CD4-positive, alpha-beta T cell (primary cell): Measurements from ENCODE around the gene ABL1. TPM values are rescaled to one million over a fixed set of nuclear protein-coding genes. Genes with fewer than 3 reads are reported as not detected.

ENCODE experiments used
- ATAC-seq: fragments of 200-7000 bp; cut with Tn5 transposase; one replicate; pipeline ENCODE4 v1.10.0; 2022; ENCODE audit warnings: mild to moderate bottlenecking; ENCODE audit not compliant: poor library complexity
- CTCF ChIA-PET: fragments of 350-600 bp; sonication (Branson Sonifier 250); formaldehyde crosslinking; loops from one replicate; lab custom pipeline; 2021; ENCODE audit warnings: antibody characterized with exemption, inconsistent platforms; lab: Charles Lee
- POLR2A ChIA-PET: fragments of 350-600 bp; sonication (Branson Sonifier 250); formaldehyde crosslinking; loops from one replicate; lab custom pipeline; 2021; ENCODE audit warnings: antibody characterized with exemption, inconsistent platforms; lab: Charles Lee
- DNase-seq, 14 experiments: peaks; one replicate each; pipeline ENCODE4 v3.0.0-alpha.2; 2013 to 2020; ENCODE audit warnings: mixed read lengths in 2 of 14
- H3K27ac ChIP-seq, 2 donors: one replicate each; pipeline versions ENCODE4 v1.5.1 to v1.7.0; 2013; ENCODE audit warnings: low read length in 2 of 2, low read depth in 1 of 2, mild to moderate bottlenecking in 1 of 2
- H3K27me3 ChIP-seq, 2 experiments: 1 replicate in 1 of 2; 2 replicates in 1 of 2; pipeline versions ENCODE4 v1.6.1 to v1.7.0; 2013; ENCODE audit warnings: low read length in 2 of 2, control low read depth in 1 of 2, mild to moderate bottlenecking in 1 of 2, moderate library complexity in 1 of 2; ENCODE audit not compliant: insufficient read depth in 2 of 2, control insufficient read depth in 1 of 2
- H3K36me3 ChIP-seq: one replicate; pipeline ENCODE4 v1.6.1; 2013; ENCODE audit warnings: low read length, control low read depth; ENCODE audit not compliant: insufficient read depth
- H3K4me1 ChIP-seq: one replicate; pipeline ENCODE4 v1.6.1; 2013; ENCODE audit warnings: low read length, control low read depth; ENCODE audit not compliant: insufficient read depth
- H3K4me3 ChIP-seq: one replicate; pipeline ENCODE4 v1.5.1; 2013; ENCODE audit warnings: mild to moderate bottlenecking, low read length, moderate library complexity
- H3K9me3 ChIP-seq, 2 experiments: 1 replicate in 1 of 2; 2 replicates in 1 of 2; pipeline versions ENCODE4 v1.6.1 to v1.7.0; 2013; ENCODE audit warnings: low read length in 2 of 2, mild to moderate bottlenecking in 2 of 2, control low read depth in 1 of 2, moderate library complexity in 1 of 2; ENCODE audit not compliant: control insufficient read depth in 1 of 2, insufficient read depth in 1 of 2
- H3K27ac Mint-ChIP-seq: one replicate; pipeline ENCODE4 v1.8.0; 2020; ENCODE audit warnings: mixed read lengths
- H3K27me3 Mint-ChIP-seq: one replicate; pipeline ENCODE4 v1.8.0; 2021; ENCODE audit warnings: mixed read lengths
- H3K36me3 Mint-ChIP-seq: one replicate; pipeline ENCODE4 v1.8.0; 2021; ENCODE audit warnings: low read depth, mixed read lengths
- H3K4me1 Mint-ChIP-seq: one replicate; pipeline ENCODE4 v1.8.0; 2021; ENCODE audit warnings: low read depth, mixed read lengths
- H3K4me3 Mint-ChIP-seq: one replicate; pipeline ENCODE4 v1.8.0; 2020; ENCODE audit warnings: mild to moderate bottlenecking, mixed read lengths
- H3K9me3 Mint-ChIP-seq: one replicate; pipeline ENCODE4 v1.8.0; 2020; ENCODE audit warnings: mixed read lengths
- intact Hi-C, 2 experiments: fragments of 100-400 bp; cut with DNase I in 1 of 2; cut with micrococcal nuclease in 1 of 2; formaldehyde crosslinking; loops; one replicate each; pipeline versions ENCODE4 v1.15.1 to v1.9.0; 2023 to 2025; cut with DNase I, micrococcal nuclease
- total RNA-seq, 174 experiments: library from RNA in 2 of 174; stranded (reverse) in 2 of 174; gene quantifications; one replicate each; pipeline ENCODE4 v1.2.3 and lab custom pipeline; 2021 to 2026
- TF ChIP-seq, protein P1 (sequence below): fragments of 200-600 bp; IDR thresholded peaks from one replicate; pipeline ENCODE4 v1.8.0; 2022; ENCODE audit warnings: antibody characterized with exemption, mild to moderate bottlenecking

The ABL1 gene
- total RNA-seq, 2 experiments from 2014 or later = 29.8 to 33.7 TPM

DNA sequence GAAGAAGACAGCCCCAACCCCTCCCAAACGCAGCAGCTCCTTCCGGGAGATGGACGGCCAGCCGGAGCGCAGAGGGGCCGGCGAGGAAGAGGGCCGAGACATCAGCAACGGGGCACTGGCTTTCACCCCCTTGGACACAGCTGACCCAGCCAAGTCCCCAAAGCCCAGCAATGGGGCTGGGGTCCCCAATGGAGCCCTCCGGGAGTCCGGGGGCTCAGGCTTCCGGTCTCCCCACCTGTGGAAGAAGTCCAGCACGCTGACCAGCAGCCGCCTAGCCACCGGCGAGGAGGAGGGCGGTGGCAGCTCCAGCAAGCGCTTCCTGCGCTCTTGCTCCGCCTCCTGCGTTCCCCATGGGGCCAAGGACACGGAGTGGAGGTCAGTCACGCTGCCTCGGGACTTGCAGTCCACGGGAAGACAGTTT is 49.1 kb downstream of the ABL1 start:
- Histone ChIP-seq H3K36me3 (peaks cover 66% of the 10 kb centered on the region), H3K4me3 (no peak overlapping the region), H3K4me1 (no peaks in the 10 kb centered on the region), H3K27me3 (no peaks in the 10 kb centered on the region), H3K9me3 (no peaks in the 10 kb centered on the region), H3K27ac (no peak overlapping the region)
- ChIA-PET POLR2A (no interaction called here), CTCF (no interaction called here)
- DNase-seq = no peak
- no peaks in the 10 kb centered on the region for H3K4me1 Mint-ChIP-seq
- no peak overlapping the region for H3K27ac Mint-ChIP-seq
- peaks cover 77% of the 10 kb centered on the region for H3K36me3 Mint-ChIP-seq
- intact Hi-C loops = no loop called here
- TF ChIP-seq, protein P1, sequence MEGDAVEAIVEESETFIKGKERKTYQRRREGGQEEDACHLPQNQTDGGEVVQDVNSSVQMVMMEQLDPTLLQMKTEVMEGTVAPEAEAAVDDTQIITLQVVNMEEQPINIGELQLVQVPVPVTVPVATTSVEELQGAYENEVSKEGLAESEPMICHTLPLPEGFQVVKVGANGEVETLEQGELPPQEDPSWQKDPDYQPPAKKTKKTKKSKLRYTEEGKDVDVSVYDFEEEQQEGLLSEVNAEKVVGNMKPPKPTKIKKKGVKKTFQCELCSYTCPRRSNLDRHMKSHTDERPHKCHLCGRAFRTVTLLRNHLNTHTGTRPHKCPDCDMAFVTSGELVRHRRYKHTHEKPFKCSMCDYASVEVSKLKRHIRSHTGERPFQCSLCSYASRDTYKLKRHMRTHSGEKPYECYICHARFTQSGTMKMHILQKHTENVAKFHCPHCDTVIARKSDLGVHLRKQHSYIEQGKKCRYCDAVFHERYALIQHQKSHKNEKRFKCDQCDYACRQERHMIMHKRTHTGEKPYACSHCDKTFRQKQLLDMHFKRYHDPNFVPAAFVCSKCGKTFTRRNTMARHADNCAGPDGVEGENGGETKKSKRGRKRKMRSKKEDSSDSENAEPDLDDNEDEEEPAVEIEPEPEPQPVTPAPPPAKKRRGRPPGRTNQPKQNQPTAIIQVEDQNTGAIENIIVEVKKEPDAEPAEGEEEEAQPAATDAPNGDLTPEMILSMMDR = no peak
- no peak overlapping the region for H3K4me3 Mint-ChIP-seq
- H3K27me3 Mint-ChIP-seq = no peaks in the 10 kb centered on the region
- H3K9me3 Mint-ChIP-seq = no peaks in the 10 kb centered on the region
- ATAC-seq = no peak

GRCh38 chr9:130884542-130885483 is 49.8 kb downstream of the ABL1 start:
- ChIA-PET CTCF (no interaction called here), POLR2A (no interaction called here)
- ATAC-seq (no peak), DNase-seq (no peak)
- no peaks in the 10 kb centered on the region for H3K4me1 Mint-ChIP-seq
- TF ChIP-seq, protein P1 = no peak
- H3K9me3 ChIP-seq = no peaks in the 10 kb centered on the region
- H3K36me3 Mint-ChIP-seq = peaks cover 74% of the 10 kb centered on the region
- no peaks in the 10 kb centered on the region for H3K27me3 ChIP-seq
- no peak overlapping the region for H3K4me3 ChIP-seq
- H3K27ac ChIP-seq = no peak overlapping the region
- H3K4me1 ChIP-seq = no peaks in the 10 kb centered on the region
- peaks cover 60% of the 10 kb centered on the region for H3K36me3 ChIP-seq
- H3K27ac Mint-ChIP-seq = no peak overlapping the region
- intact Hi-C loops = no loop called here
- H3K27me3 Mint-ChIP-seq = no peaks in the 10 kb centered on the region
- no peaks in the 10 kb centered on the region for H3K9me3 Mint-ChIP-seq
- H3K4me3 Mint-ChIP-seq = no peak overlapping the region

DNA sequence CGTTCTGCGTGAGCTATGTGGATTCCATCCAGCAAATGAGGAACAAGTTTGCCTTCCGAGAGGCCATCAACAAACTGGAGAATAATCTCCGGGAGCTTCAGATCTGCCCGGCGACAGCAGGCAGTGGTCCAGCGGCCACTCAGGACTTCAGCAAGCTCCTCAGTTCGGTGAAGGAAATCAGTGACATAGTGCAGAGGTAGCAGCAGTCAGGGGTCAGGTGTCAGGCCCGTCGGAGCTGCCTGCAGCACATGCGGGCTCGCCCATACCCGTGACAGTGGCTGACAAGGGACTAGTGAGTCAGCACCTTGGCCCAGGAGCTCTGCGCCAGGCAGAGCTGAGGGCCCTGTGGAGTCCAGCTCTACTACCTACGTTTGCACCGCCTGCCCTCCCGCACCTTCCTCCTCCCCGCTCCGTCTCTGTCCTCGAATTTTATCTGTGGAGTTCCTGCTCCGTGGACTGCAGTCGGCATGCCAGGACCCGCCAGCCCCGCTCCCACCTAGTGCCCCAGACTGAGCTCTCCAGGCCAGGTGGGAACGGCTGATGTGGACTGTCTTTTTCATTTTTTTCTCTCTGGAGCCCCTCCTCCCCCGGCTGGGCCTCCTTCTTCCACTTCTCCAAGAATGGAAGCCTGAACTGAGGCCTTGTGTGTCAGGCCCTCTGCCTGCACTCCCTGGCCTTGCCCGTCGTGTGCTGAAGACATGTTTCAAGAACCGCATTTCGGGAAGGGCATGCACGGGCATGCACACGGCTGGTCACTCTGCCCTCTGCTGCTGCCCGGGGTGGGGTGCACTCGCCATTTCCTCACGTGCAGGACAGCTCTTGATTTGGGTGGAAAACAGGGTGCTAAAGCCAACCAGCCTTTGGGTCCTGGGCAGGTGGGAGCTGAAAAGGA is 50.7 kb downstream of the ABL1 start:
- ChIA-PET CTCF (no interaction called here), POLR2A (no interaction called here)
- no peak overlapping the region for H3K27ac ChIP-seq
- peaks cover 54% of the 10 kb centered on the region for H3K36me3 ChIP-seq
- no peaks in the 10 kb centered on the region for H3K4me1 Mint-ChIP-seq
- H3K27me3 ChIP-seq = no peaks in the 10 kb centered on the region
- H3K27me3 Mint-ChIP-seq = no peaks in the 10 kb centered on the region
- H3K36me3 Mint-ChIP-seq = peaks cover 70% of the 10 kb centered on the region
- H3K9me3 ChIP-seq = no peaks in the 10 kb centered on the region
- DNase-seq (no peak), ATAC-seq (no peak)
- no peak overlapping the region for H3K27ac Mint-ChIP-seq
- no peak overlapping the region for H3K4me3 Mint-ChIP-seq
- no peak overlapping the region for H3K4me3 ChIP-seq
- intact Hi-C loops = no loop called here
- no peaks in the 10 kb centered on the region for H3K9me3 Mint-ChIP-seq
- no peaks in the 10 kb centered on the region for H3K4me1 ChIP-seq
- TF ChIP-seq, protein P1 = no peak
